Naive thymus-derived CD4-positive, alpha-beta T cell (primary cell): ENCODE data around the gene GRM2. TPM values are rescaled to one million over a fixed set of nuclear protein-coding genes. Genes with fewer than 3 reads are reported as not detected.

Experiments used
- ATAC-seq: fragments of 150-1000 bp; cut with Tn5 transposase; 2 replicates; pipeline ENCODE4 v1.10.0; 2021; ENCODE audit warnings: mild to moderate bottlenecking, moderate library complexity
- CTCF ChIA-PET: fragments of 350-600 bp; sonication (Branson Sonifier 250); formaldehyde crosslinking; loops from one replicate; lab custom pipeline; 2021; ENCODE audit warnings: antibody characterized with exemption; lab: Charles Lee
- POLR2A ChIA-PET: fragments of 350-600 bp; sonication (Branson Sonifier 250); formaldehyde crosslinking; loops from one replicate; lab custom pipeline; 2021; ENCODE audit warnings: antibody characterized with exemption, inconsistent platforms; lab: Charles Lee
- DNase-seq, 9 donors: peaks; one replicate each; pipeline versions ENCODE4 v3.0.0 to v3.0.0-alpha.2; 2020 to 2022; ENCODE audit warnings: mixed read lengths in 1 of 9
- H3K27ac ChIP-seq: one replicate; pipeline ENCODE4 v1.7.0; 2013; ENCODE audit warnings: mild to moderate bottlenecking, low read depth, low read length, moderate library complexity
- H3K27me3 ChIP-seq, 2 donors: one replicate each; pipeline ENCODE4 v1.7.0; 2013; ENCODE audit warnings: low read length in 2 of 2, mild to moderate bottlenecking in 2 of 2, moderate library complexity in 2 of 2; ENCODE audit not compliant: control insufficient read depth in 2 of 2, insufficient read depth in 2 of 2
- H3K36me3 ChIP-seq, 3 experiments: 1 replicate in 2 of 3; 2 replicates in 1 of 3; pipeline ENCODE4 v1.7.0; 2013; ENCODE audit warnings: low read length in 3 of 3, mild to moderate bottlenecking in 3 of 3, moderate library complexity in 1 of 3; ENCODE audit not compliant: insufficient read depth in 3 of 3, control insufficient read depth in 2 of 3
- H3K4me1 ChIP-seq, 2 donors: one replicate each; pipeline ENCODE4 v1.7.0; 2013; ENCODE audit warnings: low read length in 2 of 2, mild to moderate bottlenecking in 2 of 2, moderate library complexity in 1 of 2; ENCODE audit not compliant: control insufficient read depth in 2 of 2, insufficient read depth in 2 of 2
- H3K4me3 ChIP-seq: 2 replicates; pipeline ENCODE4 v1.7.0; 2013; ENCODE audit warnings: mild to moderate bottlenecking, low read length
- H3K9me3 ChIP-seq, 3 experiments: 1 replicate in 2 of 3; 2 replicates in 1 of 3; pipeline ENCODE4 v1.7.0; 2013; ENCODE audit warnings: low read length in 3 of 3; ENCODE audit not compliant: control insufficient read depth in 2 of 3
- H3K27ac Mint-ChIP-seq, 9 donors: one replicate each; pipeline ENCODE4 v1.8.0; 2020 to 2022; ENCODE audit warnings: mixed read lengths in 9 of 9, mild to moderate bottlenecking in 8 of 9, moderate library complexity in 5 of 9, inconsistent platforms in 2 of 9
- H3K27me3 Mint-ChIP-seq, 5 donors: one replicate each; pipeline ENCODE4 v1.8.0; 2021 to 2022; ENCODE audit warnings: mixed read lengths in 5 of 5, mild to moderate bottlenecking in 1 of 5
- H3K36me3 Mint-ChIP-seq, 5 donors: one replicate each; pipeline ENCODE4 v1.8.0; 2020 to 2022; ENCODE audit warnings: mixed read lengths in 5 of 5, mild to moderate bottlenecking in 3 of 5, inconsistent platforms in 1 of 5
- H3K4me1 Mint-ChIP-seq, 7 donors: one replicate each; pipeline ENCODE4 v1.8.0; 2020 to 2022; ENCODE audit warnings: mixed read lengths in 7 of 7, mild to moderate bottlenecking in 3 of 7, inconsistent platforms in 1 of 7
- H3K4me3 Mint-ChIP-seq, 10 donors: one replicate each; pipeline ENCODE4 v1.8.0; 2020 to 2022; ENCODE audit warnings: mild to moderate bottlenecking in 10 of 10, mixed read lengths in 10 of 10, moderate library complexity in 6 of 10, inconsistent platforms in 2 of 10
- H3K9me3 Mint-ChIP-seq, 11 donors: one replicate each; pipeline ENCODE4 v1.8.0; 2020 to 2022; ENCODE audit warnings: mixed read lengths in 11 of 11, mild to moderate bottlenecking in 4 of 11, inconsistent platforms in 1 of 11, moderate library complexity in 1 of 11
- intact Hi-C, 2 donors: fragments of 100-400 bp; cut with micrococcal nuclease; formaldehyde crosslinking; loops; one replicate each; pipeline ENCODE4 v1.15.1; 2023
- polyA plus RNA-seq, 2 donors: library from polyadenylated mRNA; unstranded; fragments of 300-500 nt; fragmentation: Illumina TruSeq; gene quantifications; one replicate each; pipeline ENCODE4 v1.2.3, GENCODE V29; 2021
- total RNA-seq, 6 experiments: library from RNA in 5 of 6; stranded (reverse) in 5 of 6; gene quantifications; 1 replicate in 5 of 6; 2 replicates in 1 of 6; pipeline ENCODE4 v1.2.3 and lab custom pipeline; 2021 to 2026

The GRM2 gene
- total and polyA plus RNA-seq, 7 experiments from 2014 or later, result 0.14 to 5.1 (median 3.0) TPM; not detected in 1

- H3K36me3 Mint-ChIP-seq, result peaks cover 0 to 10% (median 0%) of the 10 kb centered on the region in 5 donors
- H3K4me3 Mint-ChIP-seq, result peak overlapping the region; percentile 62 to 95 (median 90)
- DNase-seq (peak; percentile 49 to 80 (median 68)), ATAC-seq (peak; percentile 39)
- Histone ChIP-seq H3K4me3 (no peak overlapping the region), H3K27me3 (no peaks in the 10 kb centered on the region), H3K9me3 (no peaks in the 10 kb centered on the region), H3K36me3 (peaks cover 0 to 9% (median 0%) of the 10 kb centered on the region in 3 experiments), H3K4me1 (peaks cover 42 to 45% of the 10 kb centered on the region in 2 donors), H3K27ac (peak overlapping the region; percentile 85)
- H3K27me3 Mint-ChIP-seq, result no peaks in the 10 kb centered on the region
- intact Hi-C loops, result loop anchor here (1.0 to 5.0 kb wide), 13 partner anchors 17 to 1432 kb away; partner anchors contain the start of genes DUSP7 (in 2 of the 2), PARP3 (in 2 of the 2), GNAI2 (in 1 of the 2) and GNL3 (in 1 of the 2)
- peaks cover 43 to 74% (median 64%) of the 10 kb centered on the region in 7 donors for H3K4me1 Mint-ChIP-seq
- POLR2A ChIA-PET, result interaction anchor here (0.7 to 5.1 kb wide), 5 partner anchors 11 to 169 kb away, joined by 3 to 66 read pairs (median 4); partner anchors contain the start of gene DCAF1
- H3K9me3 Mint-ChIP-seq, result peaks cover 0 to 4% (median 0%) of the 10 kb centered on the region in 11 donors
- CTCF ChIA-PET, result interaction anchor here (0.5 to 9.5 kb wide), 13 partner anchors 13 to 398 kb away, joined by 3 to 137 read pairs (median 5); partner anchors contain the start of genes DCAF1 and RAD54L2
- peak overlapping the region; percentile 24 to 97 (median 93) for H3K27ac Mint-ChIP-seq
Measured at GRCh38 chr3:51669241-51670052, 37.4 kb upstream of the GRM2 start.

- CTCF ChIA-PET, result interaction anchor here (0.6 to 9.5 kb wide), 12 partner anchors 13 to 376 kb away, joined by 3 to 137 read pairs (median 5); partner anchors contain the start of genes DCAF1 and RAD54L2
- Mint-ChIP-seq H3K36me3 (peaks cover 0 to 15% (median 0%) of the 10 kb centered on the region in 5 donors), H3K27ac (peak overlapping the region; percentile 24 to 97 (median 93)), H3K27me3 (no peaks in the 10 kb centered on the region), H3K9me3 (peaks cover 0 to 4% (median 0%) of the 10 kb centered on the region in 11 donors), H3K4me1 (peaks cover 51 to 81% (median 72%) of the 10 kb centered on the region in 7 donors), H3K4me3 (peak overlapping the region; percentile 66 to 95 (median 90))
- intact Hi-C loops, result loop anchor here (2.0 to 5.0 kb wide), 10 partner anchors 17 to 1433 kb away; partner anchors contain the start of genes DUSP7 (in 2 of the 2), PARP3 (in 2 of the 2), GNAI2 (in 1 of the 2) and HYAL3 (in 1 of the 2)
- peaks cover 0 to 17% (median 0%) of the 10 kb centered on the region in 3 experiments for H3K36me3 ChIP-seq
- H3K4me1 ChIP-seq, result peaks cover 45 to 51% of the 10 kb centered on the region in 2 donors
- peak in 6 of 9 donors; percentile 32 to 60 (median 43) for DNase-seq
- ATAC-seq, result peak; percentile 14
- peak overlapping the region; percentile 85 for H3K27ac ChIP-seq
- POLR2A ChIA-PET, result interaction anchor here (0.7 to 5.1 kb wide), 7 partner anchors 11 to 1060 kb away, joined by 3 to 66 read pairs (median 4); partner anchors contain the start of gene DCAF1
- peak overlapping the region; percentile 94 for H3K4me3 ChIP-seq
- H3K27me3 ChIP-seq, result no peaks in the 10 kb centered on the region
- H3K9me3 ChIP-seq, result no peaks in the 10 kb centered on the region
Measured at GRCh38 chr3:51670053-51670822, 36.6 kb upstream of the GRM2 start.

- peaks cover 0 to 4% (median 0%) of the 10 kb centered on the region in 11 donors for H3K9me3 Mint-ChIP-seq
- H3K27ac Mint-ChIP-seq, result peak within 1 kb of the TSS; percentile 24 to 97 (median 93)
Measured at GRCh38 chr3:51670823-51671733, 35.8 kb upstream of the GRM2 start, which contains the start of gene TEX264. TEX264 (plus strand) TSS chr3:51671252; CDS start chr3:51674305, 3,053 bp downstream.

GRCh38 chr3:51671734-51672475, 35.0 kb upstream of the GRM2 start:
- H3K27ac ChIP-seq, result peak overlapping the region; percentile 85
- peaks cover 55 to 62% of the 10 kb centered on the region in 2 donors for H3K4me1 ChIP-seq
- ChIA-PET CTCF (interaction anchor here (1.9 to 9.5 kb wide), 3 partner anchors 11 to 171 kb away, joined by 5 to 137 read pairs (median 67); partner anchors contain the start of gene DCAF1), POLR2A (interaction anchor here (0.7 to 5.1 kb wide), 8 partner anchors 9 to 1055 kb away, joined by 3 to 66 read pairs (median 6); partner anchors contain the start of genes DCAF1, MAPKAPK3 and RAD54L2)
- H3K4me1 Mint-ChIP-seq, result peaks cover 64 to 83% (median 77%) of the 10 kb centered on the region in 7 donors
- H3K36me3 ChIP-seq, result peaks cover 0 to 30% (median 0%) of the 10 kb centered on the region in 3 experiments
- H3K4me3 Mint-ChIP-seq, result peak overlapping the region; percentile 89 to 95 (median 92)
- peak; percentile 25 for ATAC-seq
- H3K36me3 Mint-ChIP-seq, result peaks cover 4 to 25% (median 13%) of the 10 kb centered on the region in 5 donors
- no peaks in the 10 kb centered on the region for H3K27me3 ChIP-seq
- H3K27ac Mint-ChIP-seq, result peak overlapping the region; percentile 24 to 92 (median 89)
- H3K9me3 Mint-ChIP-seq, result peaks cover 0 to 4% (median 0%) of the 10 kb centered on the region in 11 donors
- no peaks in the 10 kb centered on the region for H3K27me3 Mint-ChIP-seq
- peak overlapping the region; percentile 94 for H3K4me3 ChIP-seq
- no peaks in the 10 kb centered on the region for H3K9me3 ChIP-seq
- peak in 5 of 9 donors; percentile 27 to 67 (median 45) for DNase-seq
- intact Hi-C loops, result loop anchor here (1.0 to 5.0 kb wide), 17 partner anchors 10 to 1435 kb away; partner anchors contain the start of genes DUSP7 (in 2 of the 2), MANF (in 2 of the 2), PARP3 (in 2 of the 2) and RAD54L2 (in 2 of the 2)

More at GRCh38 chr3:51670823-51671733, 35.8 kb upstream of the GRM2 start, which contains the start of gene TEX264:
- Histone ChIP-seq H3K4me3 (peak within 1 kb of the TSS; percentile 94), H3K27ac (peak within 1 kb of the TSS; percentile 85), H3K36me3 (peaks cover 0 to 22% (median 0%) of the 10 kb centered on the region in 3 experiments), H3K4me1 (peaks cover 53 to 60% of the 10 kb centered on the region in 2 donors), H3K27me3 (no peaks in the 10 kb centered on the region), H3K9me3 (no peaks in the 10 kb centered on the region)
- POLR2A ChIA-PET, result interaction anchor here (0.7 to 5.1 kb wide), 8 partner anchors 10 to 1061 kb away, joined by 3 to 66 read pairs (median 4); partner anchors contain the start of gene DCAF1
- CTCF ChIA-PET, result interaction anchor here (0.6 to 9.5 kb wide), 7 partner anchors 12 to 170 kb away, joined by 3 to 137 read pairs (median 9); partner anchors contain the start of gene DCAF1
- Mint-ChIP-seq H3K36me3 (peaks cover 4 to 22% (median 7%) of the 10 kb centered on the region in 5 donors), H3K27me3 (no peaks in the 10 kb centered on the region), H3K4me1 (peaks cover 59 to 82% (median 73%) of the 10 kb centered on the region in 7 donors), H3K4me3 (peak within 1 kb of the TSS; percentile 89 to 95 (median 92))
- intact Hi-C loops, result loop anchor here (1.0 to 5.0 kb wide), 17 partner anchors 11 to 1434 kb away; partner anchors contain the start of genes DUSP7 (in 2 of the 2), MANF (in 2 of the 2), PARP3 (in 2 of the 2) and RAD54L2 (in 2 of the 2)
- DNase-seq (peak; percentile 90 to 98 (median 95)), ATAC-seq (peak; percentile 90)
